Muscle layer of colon (tissue), 2 donors: ENCODE data around the gene SKOR2.
"Not testable (repeated sequence)": the region's sequence is repeated elsewhere in the genome, so short reads cannot be mapped to it uniquely, and the experiment has no call there.

ENCODE experiments used
- H3K27ac ChIP-seq: one replicate; pipeline ENCODE4 v1.7.0; 2013; ENCODE audit warnings: low read depth, mild to moderate bottlenecking, low read length, moderate library complexity
- H3K27me3 ChIP-seq, 2 donors: one replicate each; pipeline ENCODE4 v1.7.0; 2013; ENCODE audit warnings: low read length in 2 of 2, mild to moderate bottlenecking in 2 of 2; ENCODE audit not compliant: insufficient read depth in 2 of 2, control insufficient read depth in 1 of 2
- H3K36me3 ChIP-seq: one replicate; pipeline ENCODE4 v1.7.0; 2013; ENCODE audit warnings: mild to moderate bottlenecking, low read length; ENCODE audit not compliant: insufficient read depth
- H3K4me1 ChIP-seq: one replicate; pipeline ENCODE4 v1.7.0; 2013; ENCODE audit warnings: mild to moderate bottlenecking, low read length; ENCODE audit not compliant: insufficient read depth
- H3K4me3 ChIP-seq, 2 donors: one replicate each; pipeline ENCODE4 v1.7.0; 2013; ENCODE audit warnings: low read length in 2 of 2, low read depth in 1 of 2, mild to moderate bottlenecking in 1 of 2, moderate library complexity in 1 of 2
- H3K9ac ChIP-seq: one replicate; pipeline ENCODE4 v1.7.0; 2013; ENCODE audit warnings: low read length
- H3K9me3 ChIP-seq: one replicate; pipeline ENCODE4 v1.7.0; 2013; ENCODE audit warnings: mild to moderate bottlenecking, low read length
- donor health status: abdominal sarcoma.
- donor health status: Adenocarcinoma of cecum.

Gene SKOR2

DNA sequence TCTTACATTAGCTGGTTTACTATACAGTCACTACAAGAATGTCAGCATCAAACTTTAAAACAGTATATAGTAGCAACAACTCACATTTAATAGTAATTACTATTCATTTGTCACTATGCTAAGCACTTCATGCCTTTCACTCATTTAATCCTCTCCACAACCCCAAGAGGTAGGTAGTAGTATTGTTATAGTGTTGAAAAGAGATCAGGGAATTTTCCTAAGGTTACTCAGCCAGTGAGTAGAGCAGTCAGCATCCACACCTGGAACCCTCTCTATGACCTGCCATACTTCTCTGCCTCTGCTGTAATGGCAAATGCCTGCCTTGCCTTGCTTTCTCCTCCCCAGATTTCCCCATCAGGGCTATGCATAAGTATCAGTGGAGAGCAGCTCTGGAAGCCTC lies 24.8 kb downstream of the SKOR2 start:
- peaks cover 5% of the 10 kb centered on the region in 2 donors for H3K27me3 ChIP-seq

DNA sequence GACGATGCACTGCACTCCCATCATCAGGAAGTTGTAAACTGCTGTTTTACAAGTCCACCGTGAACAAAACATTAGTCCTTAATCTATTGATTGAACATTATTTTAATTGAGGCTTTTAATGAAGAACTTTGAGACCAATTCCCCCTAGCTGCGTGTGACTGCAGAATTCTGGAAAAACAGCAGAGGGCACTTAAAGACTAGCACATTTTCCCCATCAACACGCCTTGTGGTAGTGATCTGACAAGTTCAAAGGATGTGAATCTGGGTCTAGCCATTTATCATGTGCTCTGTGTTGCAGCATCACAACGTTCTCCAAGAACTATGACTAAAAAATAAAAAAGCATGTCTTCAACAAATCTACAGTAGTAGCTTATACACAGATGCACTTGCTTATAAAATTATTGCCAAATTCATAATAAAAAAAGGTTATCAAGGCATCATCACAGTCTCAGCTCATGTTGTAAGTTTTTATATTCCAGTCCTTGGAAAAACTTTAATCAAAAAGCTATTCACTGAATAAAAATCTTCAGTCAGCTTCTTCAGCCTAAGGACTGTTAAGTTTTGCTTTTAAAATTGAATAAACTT lies 35.8 kb downstream of the SKOR2 start:
- Histone ChIP-seq H3K27ac (no peak overlapping the region), H3K9me3 (no peaks in the 10 kb centered on the region), H3K36me3 (no peaks in the 10 kb centered on the region), H3K4me1 (no peaks in the 10 kb centered on the region), H3K9ac (no peak overlapping the region), H3K4me3 (no peak overlapping the region), H3K27me3 (no peaks in the 10 kb centered on the region)

More for the DNA sequence above, 24.8 kb downstream of the SKOR2 start:
- H3K9ac ChIP-seq = no peak overlapping the region
- H3K36me3 ChIP-seq = no peaks in the 10 kb centered on the region
- no peaks in the 10 kb centered on the region for H3K9me3 ChIP-seq
- no peak overlapping the region for H3K4me3 ChIP-seq
- no peak overlapping the region for H3K27ac ChIP-seq
- H3K4me1 ChIP-seq = no peaks in the 10 kb centered on the region

DNA sequence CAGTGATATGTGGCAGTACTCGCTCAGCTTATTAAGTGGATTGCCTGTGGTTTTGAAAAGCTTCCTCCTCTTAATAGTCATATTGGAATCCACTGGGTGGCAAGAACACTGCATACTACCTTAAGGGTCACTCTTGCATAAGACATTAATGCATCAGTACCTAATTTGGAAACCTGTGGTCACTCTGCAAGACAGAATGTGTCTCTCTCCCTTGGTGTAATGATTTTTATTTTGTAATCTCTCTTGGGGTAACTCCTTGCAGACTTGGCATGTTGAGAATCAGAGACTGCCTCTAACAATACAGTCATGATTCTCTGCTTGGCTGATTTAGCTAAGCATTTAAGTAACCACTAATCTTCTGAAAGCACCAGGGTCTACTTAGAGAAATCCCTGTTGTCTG lies 42.3 kb downstream of the SKOR2 start:
- H3K27me3 ChIP-seq = no peaks in the 10 kb centered on the region
- H3K9ac ChIP-seq = no peak overlapping the region
- no peak overlapping the region for H3K4me3 ChIP-seq
- no peaks in the 10 kb centered on the region for H3K4me1 ChIP-seq
- no peaks in the 10 kb centered on the region for H3K9me3 ChIP-seq
- no peaks in the 10 kb centered on the region for H3K36me3 ChIP-seq
- H3K27ac ChIP-seq = no peak overlapping the region

DNA sequence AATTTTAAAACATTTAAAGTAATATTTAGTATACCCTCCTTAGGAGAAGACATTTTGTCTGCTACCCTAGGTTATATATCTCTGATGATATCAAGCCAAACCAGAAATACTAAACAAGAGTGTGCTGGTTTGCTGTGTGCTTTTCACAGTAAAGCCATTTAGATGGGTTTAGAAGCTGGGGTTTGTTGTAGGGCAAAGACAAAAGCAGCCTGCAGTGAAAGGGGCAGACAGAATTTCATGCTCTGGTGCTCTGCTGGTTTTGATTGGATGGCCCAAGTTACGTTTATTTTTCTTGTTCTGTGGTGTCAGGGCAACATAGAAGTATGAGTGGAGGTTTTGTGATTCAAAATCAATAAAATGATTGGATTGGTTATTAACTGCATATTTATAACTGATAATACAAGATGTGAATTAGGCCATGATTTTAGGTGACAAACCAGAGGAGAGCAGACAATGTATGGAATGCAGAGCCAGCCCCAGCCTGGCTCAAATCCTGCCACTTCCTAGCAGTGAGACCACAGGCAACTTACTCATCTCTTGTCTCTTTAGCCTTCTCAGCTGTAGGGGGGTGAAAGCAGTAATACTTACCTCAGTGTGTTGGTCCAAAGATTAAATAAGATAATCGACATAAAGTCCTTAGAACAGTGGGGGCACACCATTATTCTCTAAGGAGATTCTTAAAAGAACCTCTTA lies 44.4 kb downstream of the SKOR2 start:
- Histone ChIP-seq H3K27me3 (no peaks in the 10 kb centered on the region), H3K4me3 (no peak overlapping the region), H3K4me1 (no peaks in the 10 kb centered on the region), H3K9ac (no peak overlapping the region), H3K27ac (no peak overlapping the region), H3K9me3 (no peaks in the 10 kb centered on the region), H3K36me3 (no peaks in the 10 kb centered on the region)

DNA sequence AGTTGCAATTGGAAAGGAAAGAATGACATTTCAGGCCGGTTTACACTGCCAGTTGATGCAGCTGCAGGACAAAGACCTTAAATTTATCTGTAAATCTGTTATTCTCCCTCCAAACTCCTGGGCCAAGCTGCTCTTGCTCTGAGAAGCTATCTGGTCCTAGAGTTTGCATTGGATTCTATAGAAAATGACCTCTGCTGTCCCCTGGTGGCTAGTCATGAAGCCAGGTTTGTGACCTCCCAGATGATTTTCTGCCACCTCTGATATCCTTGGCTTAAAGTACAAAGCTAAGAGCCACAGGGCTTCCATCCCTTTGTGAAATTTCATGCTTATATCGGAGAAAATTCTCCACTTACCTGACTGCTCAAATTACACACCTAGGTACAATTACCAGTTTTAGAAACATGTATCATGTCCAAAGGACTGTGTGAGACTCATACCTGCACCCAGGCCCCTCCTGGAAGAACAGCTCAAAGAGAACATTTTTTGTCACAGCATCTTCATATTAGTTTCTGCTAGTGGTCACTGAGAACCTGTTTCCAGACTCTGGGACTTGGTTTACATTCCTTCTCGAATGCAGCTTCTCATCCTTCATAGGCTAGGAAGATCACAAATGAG lies 46.4 kb downstream of the SKOR2 start:
- Histone ChIP-seq H3K9me3 (no peaks in the 10 kb centered on the region), H3K27me3 (no peaks in the 10 kb centered on the region), H3K27ac (no peak overlapping the region), H3K4me1 (no peaks in the 10 kb centered on the region), H3K9ac (no peak overlapping the region), H3K4me3 (no peak overlapping the region), H3K36me3 (no peaks in the 10 kb centered on the region)

DNA sequence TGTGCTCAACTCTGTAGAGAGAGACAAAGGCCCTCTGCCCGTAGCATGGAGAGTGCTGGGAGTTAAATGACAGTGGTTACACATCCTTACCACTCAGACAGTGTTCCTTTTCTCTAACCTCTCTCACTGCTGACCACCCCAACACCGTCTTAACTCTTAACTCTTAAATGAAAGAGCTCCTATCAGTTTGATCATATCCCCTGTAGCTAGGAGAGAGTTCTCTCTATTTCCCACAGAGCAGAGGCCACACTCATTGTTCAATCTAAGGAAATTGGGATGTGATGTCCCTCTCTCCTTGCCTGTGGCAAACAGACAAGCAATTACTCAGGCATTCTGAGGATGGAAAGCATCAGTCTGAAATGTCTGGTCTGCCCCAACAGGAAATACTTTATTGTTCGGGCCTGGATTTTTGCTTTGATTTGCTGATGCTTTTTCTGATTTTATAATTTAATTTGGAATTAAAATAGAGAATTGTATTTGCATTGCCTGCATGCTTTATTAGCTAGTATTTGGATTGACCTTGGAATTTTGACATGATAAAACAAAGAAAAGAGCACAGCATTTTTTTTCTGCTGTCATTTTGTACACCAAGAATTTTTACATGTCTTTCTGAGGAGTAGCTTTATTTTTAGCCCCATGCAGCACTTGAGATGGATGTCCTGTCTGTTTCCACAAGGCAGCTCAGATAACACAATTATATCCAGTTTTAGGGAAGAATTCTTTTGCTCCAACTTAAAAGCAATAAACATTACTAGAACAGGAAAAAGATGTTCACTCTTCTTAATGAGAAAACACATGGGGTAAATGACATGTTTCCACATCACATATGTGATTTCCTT lies 47.6 kb downstream of the SKOR2 start:
- no peak overlapping the region for H3K27ac ChIP-seq
- H3K4me1 ChIP-seq = no peaks in the 10 kb centered on the region
- H3K27me3 ChIP-seq = no peaks in the 10 kb centered on the region
- H3K4me3 ChIP-seq = no peak overlapping the region
- H3K9me3 ChIP-seq = no peaks in the 10 kb centered on the region
- H3K36me3 ChIP-seq = no peaks in the 10 kb centered on the region
- no peak overlapping the region for H3K9ac ChIP-seq

DNA sequence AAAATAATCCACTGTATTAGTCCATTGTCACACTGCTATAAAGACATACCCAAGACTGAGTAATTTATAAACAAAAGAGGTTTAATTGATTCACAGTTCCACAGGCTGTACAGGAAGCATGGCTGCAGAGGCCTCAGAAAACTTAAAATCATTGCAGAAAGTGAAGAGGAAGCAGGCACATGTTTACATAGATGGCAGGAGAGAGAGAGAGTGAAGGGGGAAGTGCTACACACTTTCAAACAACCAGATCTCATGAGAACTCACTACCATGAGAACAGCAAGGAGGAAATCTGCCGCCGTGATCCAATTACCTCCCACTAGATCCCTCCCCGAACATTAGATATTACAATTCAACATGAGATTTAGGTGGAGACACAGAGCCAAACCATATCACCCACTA lies 55.5 kb downstream of the SKOR2 start:
- not testable (repeated sequence) for H3K4me3 ChIP-seq, H3K27me3 ChIP-seq, H3K9ac ChIP-seq, H3K4me1 ChIP-seq, H3K27ac ChIP-seq, H3K36me3 ChIP-seq, H3K9me3 ChIP-seq

DNA sequence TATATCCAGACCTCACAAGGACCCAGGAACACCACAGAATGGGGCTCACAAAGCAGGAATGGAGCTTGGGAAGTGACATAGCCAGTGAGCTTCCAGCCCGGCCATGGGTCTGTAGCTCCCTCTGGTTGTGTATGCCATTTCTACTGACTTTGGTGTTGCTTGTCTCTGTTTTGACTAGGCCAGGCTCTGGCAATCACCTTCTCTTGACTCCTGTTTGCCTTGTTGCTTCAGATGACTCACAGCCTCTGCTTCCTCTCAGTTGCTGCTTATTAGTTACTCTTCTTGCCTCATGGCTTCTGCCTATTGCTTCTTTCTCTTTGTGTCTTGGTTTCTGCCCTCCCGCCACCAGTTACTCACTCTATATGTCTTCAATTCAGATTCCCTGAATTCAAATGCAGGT lies 59.5 kb downstream of the SKOR2 start:
- no peaks in the 10 kb centered on the region for H3K36me3 ChIP-seq
- no peak overlapping the region for H3K4me3 ChIP-seq
- no peaks in the 10 kb centered on the region for H3K27me3 ChIP-seq
- no peaks in the 10 kb centered on the region for H3K9me3 ChIP-seq
- no peaks in the 10 kb centered on the region for H3K4me1 ChIP-seq
- H3K27ac ChIP-seq = no peak overlapping the region
- H3K9ac ChIP-seq = no peak overlapping the region

DNA sequence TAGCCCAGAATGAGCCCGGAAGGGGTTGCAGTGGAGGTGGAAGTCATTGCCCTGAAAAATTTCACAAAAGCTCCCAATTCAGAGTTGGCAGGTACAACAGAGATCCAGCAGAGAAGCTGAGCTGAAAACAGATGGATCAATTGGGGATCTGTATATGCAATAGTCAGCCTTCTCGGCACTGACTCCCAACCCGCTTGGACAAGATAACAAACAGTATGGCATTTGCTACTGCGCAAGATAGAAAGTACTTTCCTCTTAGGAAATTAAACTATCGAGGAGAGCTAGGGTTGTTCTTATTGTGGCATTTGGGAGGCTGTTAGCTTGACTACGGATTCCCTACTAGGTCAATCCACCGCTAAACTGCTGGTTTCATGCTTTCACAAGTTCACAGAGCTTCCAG lies 63.7 kb downstream of the SKOR2 start:
- no peak overlapping the region for H3K4me3 ChIP-seq
- H3K9ac ChIP-seq = no peak overlapping the region
- H3K27me3 ChIP-seq = no peaks in the 10 kb centered on the region

DNA sequence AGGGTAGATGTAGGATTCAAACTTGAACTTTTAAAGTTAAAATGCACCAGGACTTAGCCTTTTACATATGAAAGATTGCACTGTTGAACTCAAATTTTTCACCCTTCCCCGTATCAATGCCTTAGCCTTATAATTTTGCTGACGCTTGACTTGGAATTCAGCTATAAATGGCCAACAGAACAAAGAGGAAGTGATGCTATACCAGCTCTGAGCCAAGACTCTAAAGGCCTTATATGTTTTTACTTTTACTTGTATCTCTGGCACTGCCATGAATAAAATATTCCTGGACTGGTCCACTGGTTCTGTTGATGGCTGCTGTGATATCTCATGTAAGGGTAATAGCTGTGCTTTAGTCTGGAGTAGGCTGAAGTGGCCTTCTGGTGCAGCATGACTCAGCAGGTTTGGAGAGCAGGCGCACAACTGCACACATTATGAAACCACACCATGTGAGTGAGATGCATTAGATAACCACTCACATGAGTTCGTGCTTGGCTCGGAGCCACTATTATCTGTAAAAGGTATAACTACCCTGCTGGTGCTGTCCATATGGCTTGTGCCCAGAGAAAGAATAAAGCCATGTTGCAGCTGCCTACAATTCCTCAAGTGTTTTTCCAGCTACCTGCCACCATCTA lies 66.9 kb downstream of the SKOR2 start:
- Histone ChIP-seq H3K27me3 (no peaks in the 10 kb centered on the region), H3K4me1 (no peaks in the 10 kb centered on the region), H3K27ac (no peak overlapping the region), H3K9me3 (no peaks in the 10 kb centered on the region), H3K36me3 (no peaks in the 10 kb centered on the region), H3K4me3 (no peak overlapping the region), H3K9ac (no peak overlapping the region)

More for the DNA sequence above, 63.7 kb downstream of the SKOR2 start:
- H3K4me1 ChIP-seq = no peaks in the 10 kb centered on the region
- H3K27ac ChIP-seq = no peak overlapping the region
- H3K36me3 ChIP-seq = no peaks in the 10 kb centered on the region
- no peaks in the 10 kb centered on the region for H3K9me3 ChIP-seq

DNA sequence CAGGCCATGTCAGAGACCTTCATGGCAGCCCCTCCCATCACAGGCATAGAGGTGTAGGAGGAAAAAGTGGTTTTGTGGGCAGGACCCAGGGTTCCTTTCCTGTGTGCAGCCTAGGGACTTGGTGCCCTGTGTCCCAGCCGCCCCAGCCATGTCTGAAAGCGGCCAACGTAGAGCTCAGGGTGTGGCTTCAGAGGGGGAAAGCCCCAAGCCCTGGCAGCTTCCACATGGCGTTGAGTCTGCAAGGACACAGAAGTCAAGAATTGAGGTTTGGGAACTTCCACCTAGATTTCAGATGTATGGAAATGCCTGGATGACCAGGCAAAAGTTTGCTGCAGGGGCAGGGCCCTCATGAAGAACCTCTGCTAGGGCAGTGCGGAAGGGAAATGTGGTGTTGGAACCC lies 69.3 kb downstream of the SKOR2 start:
- H3K9ac ChIP-seq, H3K36me3 ChIP-seq, H3K27me3 ChIP-seq, H3K9me3 ChIP-seq, H3K4me1 ChIP-seq, H3K4me3 ChIP-seq, H3K27ac ChIP-seq: not testable (repeated sequence)
